ENCODE results near the gene FOXD1.

FOXD1 gene

GRCh38 chr5:73480500-73480899 lies 31.9 kb upstream of the FOXD1 start:
- WGBS: 92% methylated on average over 1 of the region's 1 CpG
- H4K91ac ChIP-seq (ENCODE audit: low read length): no peak overlapping the region
- H2AFZ ChIP-seq (ENCODE audit: low read depth, low read length): no peak overlapping the region

GRCh38 chr5:73472116-73472515 lies 23.5 kb upstream of the FOXD1 start:
- no peak overlapping the region for H3K4ac ChIP-seq (ENCODE audit: low read depth in 1 of 2, low read length in 2 of 2)
- no peak overlapping the region for H2AK5ac ChIP-seq (ENCODE audit: low read length, severe bottlenecking)
- no peak overlapping the region for H3K4me3 ChIP-seq (ENCODE audit: insufficient read depth in 1 of 2, low read depth in 1 of 2, low read length in 2 of 2)
- no peak overlapping the region for H3K9ac ChIP-seq (ENCODE audit: low read length)
- WGBS: 44% methylated on average over 2 of the region's 3 CpGs
- DNase-seq: no peak
- H3K27ac ChIP-seq (ENCODE audit: low read length, poor library complexity, severe bottlenecking): no peak overlapping the region
- no peak overlapping the region for H2BK12ac ChIP-seq (ENCODE audit: low read length in 2 of 2)
- no peak overlapping the region for H2BK15ac ChIP-seq (ENCODE audit: low read depth, poor library complexity, severe bottlenecking)
- no peak overlapping the region for H4K8ac ChIP-seq (ENCODE audit: low read length)
- H3K4me2 ChIP-seq (ENCODE audit: low read length, poor library complexity, severe bottlenecking): no peak overlapping the region
- no peak overlapping the region for H2AFZ ChIP-seq (ENCODE audit: low read depth, low read length)
- no peak overlapping the region for H2BK120ac ChIP-seq (ENCODE audit: low read depth, low read length)
- H3K36me3 ChIP-seq (ENCODE audit: control insufficient read depth in 1 of 2, insufficient read depth in 2 of 2, low read depth in 1 of 2, low read length in 2 of 2): no peaks in the 10 kb centered on the region
- no peaks in the 10 kb centered on the region for H3K4me1 ChIP-seq (ENCODE audit: control insufficient read depth, insufficient read depth, low read depth, low read length)
- H3K79me1 ChIP-seq (replicated peaks; ENCODE audit: low read length, poor library complexity, severe bottlenecking): no peaks in the 10 kb centered on the region
- no peak overlapping the region for H3K14ac ChIP-seq (ENCODE audit: low read length in 2 of 2)
- peaks cover 0 to 8% of the 10 kb centered on the region in 2 experiments for H3K27me3 ChIP-seq (ENCODE audit: control insufficient read depth in 1 of 2, insufficient read depth in 1 of 2, low read length in 2 of 2)
- no peak overlapping the region for H3K18ac ChIP-seq (ENCODE audit: low read depth in 1 of 2, low read length in 2 of 2)
- H4K91ac ChIP-seq (ENCODE audit: low read length): no peak overlapping the region
- no peak overlapping the region for H3K23ac ChIP-seq (ENCODE audit: low read length in 2 of 2)
- no peaks in the 10 kb centered on the region for H3K9me3 ChIP-seq (ENCODE audit: control insufficient read depth, low read length)
- no peak overlapping the region for H2BK5ac ChIP-seq (ENCODE audit: low read depth, low read length, poor library complexity, severe bottlenecking)

More at GRCh38 chr5:73480500-73480899, 31.9 kb upstream of the FOXD1 start:
- Histone ChIP-seq H3K27me3 (ENCODE audit: control insufficient read depth in 1 of 2, insufficient read depth in 1 of 2, low read length in 2 of 2) (peaks cover 16 to 21% of the 10 kb centered on the region in 2 experiments), H2BK120ac (ENCODE audit: low read depth, low read length) (no peak overlapping the region), H3K36me3 (ENCODE audit: control insufficient read depth in 1 of 2, insufficient read depth in 2 of 2, low read depth in 1 of 2, low read length in 2 of 2) (no peaks in the 10 kb centered on the region), H3K23ac (ENCODE audit: low read length in 2 of 2) (no peak overlapping the region), H3K9me3 (ENCODE audit: control insufficient read depth, low read length) (no peaks in the 10 kb centered on the region), H3K14ac (ENCODE audit: low read length in 2 of 2) (no peak overlapping the region), H2AK5ac (ENCODE audit: low read length, severe bottlenecking) (no peak overlapping the region), H3K79me1 (replicated peaks; ENCODE audit: low read length, poor library complexity, severe bottlenecking) (no peaks in the 10 kb centered on the region), H3K4ac (ENCODE audit: low read depth in 1 of 2, low read length in 2 of 2) (no peak overlapping the region), H3K4me3 (ENCODE audit: insufficient read depth in 1 of 2, low read depth in 1 of 2, low read length in 2 of 2) (no peak overlapping the region), H3K4me2 (ENCODE audit: low read length, poor library complexity, severe bottlenecking) (no peak overlapping the region), H3K27ac (ENCODE audit: low read length, poor library complexity, severe bottlenecking) (no peak overlapping the region), H2BK5ac (ENCODE audit: low read depth, low read length, poor library complexity, severe bottlenecking) (no peak overlapping the region), H3K9ac (ENCODE audit: low read length) (no peak overlapping the region), H2BK12ac (ENCODE audit: low read length in 2 of 2) (no peak overlapping the region), H2BK15ac (ENCODE audit: low read depth, poor library complexity, severe bottlenecking) (no peak overlapping the region), H4K8ac (ENCODE audit: low read length) (no peak overlapping the region), H3K4me1 (ENCODE audit: control insufficient read depth, insufficient read depth, low read depth, low read length) (no peaks in the 10 kb centered on the region), H3K18ac (ENCODE audit: low read depth in 1 of 2, low read length in 2 of 2) (no peak overlapping the region)
- DNase-seq: no peak

GRCh38 chr5:73471654-73472053 lies 23.1 kb upstream of the FOXD1 start:
- H2BK120ac ChIP-seq (ENCODE audit: low read depth, low read length): no peak overlapping the region
- no peak overlapping the region for H3K4ac ChIP-seq (ENCODE audit: low read depth in 1 of 2, low read length in 2 of 2)
- H3K14ac ChIP-seq (ENCODE audit: low read length in 2 of 2): no peak overlapping the region
- H4K91ac ChIP-seq (ENCODE audit: low read length): no peak overlapping the region
- H3K9ac ChIP-seq (ENCODE audit: low read length): no peak overlapping the region
- H3K27me3 ChIP-seq (ENCODE audit: control insufficient read depth in 1 of 2, insufficient read depth in 1 of 2, low read length in 2 of 2): peaks cover 0 to 8% of the 10 kb centered on the region in 2 experiments
- no peak for DNase-seq
- H3K4me2 ChIP-seq (ENCODE audit: low read length, poor library complexity, severe bottlenecking): no peak overlapping the region
- H3K36me3 ChIP-seq (ENCODE audit: control insufficient read depth in 1 of 2, insufficient read depth in 2 of 2, low read depth in 1 of 2, low read length in 2 of 2): no peaks in the 10 kb centered on the region
- H3K79me1 ChIP-seq (replicated peaks; ENCODE audit: low read length, poor library complexity, severe bottlenecking): no peaks in the 10 kb centered on the region
- H3K4me3 ChIP-seq (ENCODE audit: insufficient read depth in 1 of 2, low read depth in 1 of 2, low read length in 2 of 2): no peak overlapping the region
- H2BK12ac ChIP-seq (ENCODE audit: low read length in 2 of 2): no peak overlapping the region
- H2BK15ac ChIP-seq (ENCODE audit: low read depth, poor library complexity, severe bottlenecking): no peak overlapping the region
- no peaks in the 10 kb centered on the region for H3K4me1 ChIP-seq (ENCODE audit: control insufficient read depth, insufficient read depth, low read depth, low read length)
- no peak overlapping the region for H2BK5ac ChIP-seq (ENCODE audit: low read depth, low read length, poor library complexity, severe bottlenecking)
- H2AK5ac ChIP-seq (ENCODE audit: low read length, severe bottlenecking): no peak overlapping the region
- H2AFZ ChIP-seq (ENCODE audit: low read depth, low read length): no peak overlapping the region
- no peak overlapping the region for H4K8ac ChIP-seq (ENCODE audit: low read length)
- no peak overlapping the region for H3K27ac ChIP-seq (ENCODE audit: low read length, poor library complexity, severe bottlenecking)
- no peak overlapping the region for H3K23ac ChIP-seq (ENCODE audit: low read length in 2 of 2)
- no peak overlapping the region for H3K18ac ChIP-seq (ENCODE audit: low read depth in 1 of 2, low read length in 2 of 2)
- H3K9me3 ChIP-seq (ENCODE audit: control insufficient read depth, low read length): no peaks in the 10 kb centered on the region

- Histone ChIP-seq H3K4me3 (ENCODE audit: insufficient read depth in 1 of 2, low read depth in 1 of 2, low read length in 2 of 2) (no peak overlapping the region), H3K4me1 (ENCODE audit: control insufficient read depth, insufficient read depth, low read depth, low read length) (no peaks in the 10 kb centered on the region)
- 91% methylated on average over 8 of the region's 8 CpGs for WGBS
Measured at GRCh38 chr5:73469878-73470277, 21.3 kb upstream of the FOXD1 start.

More at GRCh38 chr5:73469878-73470277, 21.3 kb upstream of the FOXD1 start:
- Histone ChIP-seq H3K36me3 (ENCODE audit: control insufficient read depth in 1 of 2, insufficient read depth in 2 of 2, low read depth in 1 of 2, low read length in 2 of 2) (no peaks in the 10 kb centered on the region), H4K8ac (ENCODE audit: low read length) (no peak overlapping the region), H2AFZ (ENCODE audit: low read depth, low read length) (no peak overlapping the region), H2BK12ac (ENCODE audit: low read length in 2 of 2) (no peak overlapping the region), H2BK15ac (ENCODE audit: low read depth, poor library complexity, severe bottlenecking) (no peak overlapping the region), H3K4ac (ENCODE audit: low read depth in 1 of 2, low read length in 2 of 2) (no peak overlapping the region), H3K18ac (ENCODE audit: low read depth in 1 of 2, low read length in 2 of 2) (no peak overlapping the region), H2AK5ac (ENCODE audit: low read length, severe bottlenecking) (no peak overlapping the region), H3K23ac (ENCODE audit: low read length in 2 of 2) (no peak overlapping the region), H2BK120ac (ENCODE audit: low read depth, low read length) (no peak overlapping the region), H3K9me3 (ENCODE audit: control insufficient read depth, low read length) (no peaks in the 10 kb centered on the region), H4K91ac (ENCODE audit: low read length) (no peak overlapping the region), H3K79me1 (replicated peaks; ENCODE audit: low read length, poor library complexity, severe bottlenecking) (no peaks in the 10 kb centered on the region), H2BK5ac (ENCODE audit: low read depth, low read length, poor library complexity, severe bottlenecking) (no peak overlapping the region), H3K27ac (ENCODE audit: low read length, poor library complexity, severe bottlenecking) (no peak overlapping the region), H3K27me3 (ENCODE audit: control insufficient read depth in 1 of 2, insufficient read depth in 1 of 2, low read length in 2 of 2) (peaks cover 5 to 17% of the 10 kb centered on the region in 2 experiments), H3K14ac (ENCODE audit: low read length in 2 of 2) (no peak overlapping the region), H3K4me2 (ENCODE audit: low read length, poor library complexity, severe bottlenecking) (no peak overlapping the region), H3K9ac (ENCODE audit: low read length) (no peak overlapping the region)
- DNase-seq: no peak

Data from mesenchymal stem cell (in vitro differentiated cells and primary cell).